OCI-LY3 (cell line): Measurements from ENCODE around the gene COL24A1.

ENCODE experiments used
- H2AFZ ChIP-seq: fragments of 200-600, 300-600 bp; shearing (Covaris generic); 2 replicates; pipeline ENCODE4 v1.6.0; 2014; ENCODE audit warnings: antibody characterized with exemption, low read depth, low read length
- H3K27ac ChIP-seq: fragments of 200-600, 300-600 bp; sonication (generic); 2 replicates; pipeline ENCODE4 v1.5.1; 2014; ENCODE audit warnings: mild to moderate bottlenecking, low read length, moderate library complexity, mixed read lengths
- H3K27me3 ChIP-seq: fragments of 200-600, 300-600 bp; sonication (generic); 2 replicates; pipeline ENCODE4 v1.6.1; 2014; ENCODE audit warnings: low read depth, low read length, mixed read lengths
- H3K36me3 ChIP-seq: fragments of 200-600, 300-600 bp; sonication (generic); replicated peaks from 2 replicates; pipeline ENCODE3; 2014; ENCODE audit warnings: low read depth, low read length, mixed read lengths
- H3K4me1 ChIP-seq: fragments of 300-600, 200-600 bp; sonication (generic); 2 replicates; pipeline ENCODE4 v1.6.1; 2014; ENCODE audit warnings: low read length, mixed read lengths
- H3K4me2 ChIP-seq: fragments of 200-600, 300-600 bp; sonication (generic); 2 replicates; pipeline ENCODE4 v1.6.1; 2014; ENCODE audit warnings: low read length, mixed read lengths
- H3K4me3 ChIP-seq: fragments of 300-600, 200-600 bp; sonication (generic); 2 replicates; pipeline ENCODE4 v1.5.1; 2014; ENCODE audit warnings: antibody characterized with exemption, mild to moderate bottlenecking, low read length, moderate library complexity
- H3K79me2 ChIP-seq: fragments of 300-600, 200-600 bp; shearing (Covaris generic); 2 replicates; pipeline ENCODE4 v1.6.1; 2014; ENCODE audit warnings: mild to moderate bottlenecking, low read length, mixed read lengths
- H3K9ac ChIP-seq: fragments of 300-600, 200-600 bp; shearing (Covaris generic); 2 replicates; pipeline ENCODE4 v1.6.0; 2014; ENCODE audit warnings: mild to moderate bottlenecking, low read length, moderate library complexity
- H3K9me3 ChIP-seq: fragments of 200-600, 300-600 bp; shearing (Covaris generic); 2 replicates; pipeline ENCODE4 v1.6.1; 2014; ENCODE audit warnings: low read length, mixed read lengths; ENCODE audit not compliant: insufficient read depth
- H4K20me1 ChIP-seq: fragments of 200-600, 300-600 bp; sonication (generic); 2 replicates; pipeline ENCODE4 v1.6.1; 2016; ENCODE audit warnings: low read length, mixed read lengths; ENCODE audit not compliant: insufficient read depth
- EZH2phosphoT487 ChIP-seq: fragments of 200-600 bp; shearing (Covaris generic); IDR thresholded peaks from 2 replicates; pipeline ENCODE4 v1.6.1; 2018; ENCODE audit warnings: antibody characterized with exemption, mixed run types, low read depth
- TF ChIP-seq, protein P1 (sequence below): fragments of 200-600, 300-600 bp; sonication (generic); IDR thresholded peaks from 2 replicates; pipeline ENCODE4 v1.5.1; 2014; ENCODE audit warnings: antibody characterized with exemption, low read length, low read depth

The COL24A1 gene

DNA sequence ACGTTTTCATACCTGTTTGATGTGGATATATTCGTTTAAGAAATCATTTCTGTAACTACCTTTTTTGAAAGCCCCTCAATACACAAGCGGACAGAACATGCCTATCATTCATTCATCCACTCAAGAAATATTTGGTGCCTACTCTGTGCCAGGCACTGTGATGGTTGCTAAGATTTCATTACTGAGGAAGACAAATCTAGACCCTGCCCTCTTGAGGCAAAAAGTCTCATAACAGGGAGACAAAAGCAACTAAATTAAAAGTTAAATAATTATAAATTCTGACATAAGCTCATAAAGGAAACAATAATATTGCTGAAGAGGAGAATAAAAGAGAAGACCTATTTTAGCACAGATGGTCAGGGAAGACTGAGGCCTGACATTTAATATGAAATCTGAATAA, 244.8 kb downstream of the COL24A1 start:
- peak overlapping the region; percentile 93; the same call in 1 of the 2 replicates for H2AFZ ChIP-seq
- H3K4me3 ChIP-seq, result no peak overlapping the region
- H3K4me1 ChIP-seq, result no peaks in the 10 kb centered on the region
- H3K4me2 ChIP-seq, result peak overlapping the region; percentile 55
- no peaks in the 10 kb centered on the region for H4K20me1 ChIP-seq
- no peak overlapping the region for H3K27ac ChIP-seq
- no peaks in the 10 kb centered on the region for H3K9me3 ChIP-seq
- H3K36me3 ChIP-seq, result no peaks in the 10 kb centered on the region
- no peak overlapping the region for H3K9ac ChIP-seq
- H3K79me2 ChIP-seq, result no peaks in the 10 kb centered on the region
- H3K27me3 ChIP-seq, result no peaks in the 10 kb centered on the region
- no peak for TF ChIP-seq EZH2phosphoT487
- TF ChIP-seq, protein P1, sequence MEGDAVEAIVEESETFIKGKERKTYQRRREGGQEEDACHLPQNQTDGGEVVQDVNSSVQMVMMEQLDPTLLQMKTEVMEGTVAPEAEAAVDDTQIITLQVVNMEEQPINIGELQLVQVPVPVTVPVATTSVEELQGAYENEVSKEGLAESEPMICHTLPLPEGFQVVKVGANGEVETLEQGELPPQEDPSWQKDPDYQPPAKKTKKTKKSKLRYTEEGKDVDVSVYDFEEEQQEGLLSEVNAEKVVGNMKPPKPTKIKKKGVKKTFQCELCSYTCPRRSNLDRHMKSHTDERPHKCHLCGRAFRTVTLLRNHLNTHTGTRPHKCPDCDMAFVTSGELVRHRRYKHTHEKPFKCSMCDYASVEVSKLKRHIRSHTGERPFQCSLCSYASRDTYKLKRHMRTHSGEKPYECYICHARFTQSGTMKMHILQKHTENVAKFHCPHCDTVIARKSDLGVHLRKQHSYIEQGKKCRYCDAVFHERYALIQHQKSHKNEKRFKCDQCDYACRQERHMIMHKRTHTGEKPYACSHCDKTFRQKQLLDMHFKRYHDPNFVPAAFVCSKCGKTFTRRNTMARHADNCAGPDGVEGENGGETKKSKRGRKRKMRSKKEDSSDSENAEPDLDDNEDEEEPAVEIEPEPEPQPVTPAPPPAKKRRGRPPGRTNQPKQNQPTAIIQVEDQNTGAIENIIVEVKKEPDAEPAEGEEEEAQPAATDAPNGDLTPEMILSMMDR, result peak; percentile 42

DNA sequence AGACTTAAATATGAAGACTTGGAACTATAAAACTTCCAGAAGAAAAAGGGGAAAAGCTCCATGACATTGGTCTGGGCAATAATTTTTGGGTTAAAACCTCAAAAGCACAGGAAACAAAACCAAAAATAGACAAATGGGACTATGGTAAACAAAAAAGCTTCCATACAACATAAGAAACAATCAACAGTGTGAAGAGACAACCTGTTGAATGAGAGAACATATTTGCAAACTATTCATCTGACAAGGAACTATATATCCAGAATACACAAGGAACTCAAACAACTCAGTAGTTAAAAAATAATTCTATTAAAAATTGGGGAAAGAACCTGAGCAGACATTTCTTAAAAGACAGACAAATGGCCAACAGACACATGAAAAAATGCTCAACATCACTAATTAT, 255.7 kb downstream of the COL24A1 start:
- H3K27me3 ChIP-seq, result no peaks in the 10 kb centered on the region
- H3K4me1 ChIP-seq, result no peaks in the 10 kb centered on the region
- H2AFZ ChIP-seq, result no peak overlapping the region
- H3K9ac ChIP-seq, result no peak overlapping the region
- no peaks in the 10 kb centered on the region for H4K20me1 ChIP-seq
- no peaks in the 10 kb centered on the region for H3K36me3 ChIP-seq
- no peak overlapping the region for H3K4me3 ChIP-seq
- H3K4me2 ChIP-seq, result no peak overlapping the region
- no peak overlapping the region for H3K27ac ChIP-seq
- TF ChIP-seq, protein P1, result no peak
- no peak for TF ChIP-seq EZH2phosphoT487
- H3K79me2 ChIP-seq, result no peaks in the 10 kb centered on the region
- H3K9me3 ChIP-seq, result no peaks in the 10 kb centered on the region

DNA sequence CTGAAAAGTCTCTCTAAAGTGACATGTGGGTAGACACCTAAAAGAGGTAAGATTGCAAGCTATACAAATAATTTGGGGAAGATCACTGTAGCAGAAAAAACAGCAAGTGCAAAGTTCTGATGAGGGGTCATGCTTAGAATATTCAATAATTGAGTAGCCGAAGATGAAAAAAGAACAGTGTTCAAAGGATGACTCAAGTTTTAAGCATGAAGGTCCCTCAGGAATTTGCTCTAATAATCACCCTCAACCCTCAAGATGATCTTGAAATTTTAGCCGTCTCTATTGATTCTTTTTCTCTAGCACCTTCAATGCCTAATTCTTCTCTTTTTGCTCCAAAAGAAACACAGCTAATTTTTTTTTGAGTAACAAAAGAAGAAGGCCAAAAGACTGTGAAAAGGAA, 257.7 kb downstream of the COL24A1 start:
- Histone ChIP-seq H4K20me1 (no peaks in the 10 kb centered on the region), H3K27me3 (no peaks in the 10 kb centered on the region), H3K4me3 (no peak overlapping the region), H3K36me3 (no peaks in the 10 kb centered on the region), H3K4me2 (no peak overlapping the region), H3K9ac (no peak overlapping the region), H3K9me3 (no peaks in the 10 kb centered on the region), H3K27ac (no peak overlapping the region), H2AFZ (no peak overlapping the region), H3K4me1 (no peaks in the 10 kb centered on the region), H3K79me2 (no peaks in the 10 kb centered on the region)
- TF ChIP-seq, protein P1, result no peak
- no peak for TF ChIP-seq EZH2phosphoT487

DNA sequence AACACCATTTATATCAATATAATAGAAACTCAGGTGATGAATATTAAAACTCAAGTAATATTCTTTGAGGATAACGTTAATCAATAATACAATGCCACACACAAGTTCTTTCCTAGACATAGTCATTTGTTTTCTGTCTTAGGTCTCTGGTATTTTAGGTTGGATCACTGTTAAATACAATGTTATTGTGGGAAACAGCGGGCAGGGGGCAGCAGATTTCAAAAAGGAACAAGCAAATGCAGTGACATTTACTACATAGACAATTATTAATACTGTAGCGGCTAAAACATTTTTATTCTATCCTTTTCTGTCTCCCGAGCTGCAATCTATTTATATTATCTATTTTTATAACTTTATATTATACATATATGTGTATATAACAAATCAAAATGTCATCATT, 261.9 kb downstream of the COL24A1 start:
- no peak overlapping the region for H3K27ac ChIP-seq
- H2AFZ ChIP-seq, result no peak overlapping the region
- H3K27me3 ChIP-seq, result no peaks in the 10 kb centered on the region
- no peaks in the 10 kb centered on the region for H4K20me1 ChIP-seq
- no peaks in the 10 kb centered on the region for H3K4me1 ChIP-seq
- H3K9ac ChIP-seq, result no peak overlapping the region
- H3K79me2 ChIP-seq, result no peaks in the 10 kb centered on the region
- TF ChIP-seq, protein P1, result peak; percentile 48
- no peak for TF ChIP-seq EZH2phosphoT487
- no peaks in the 10 kb centered on the region for H3K36me3 ChIP-seq
- H3K4me3 ChIP-seq, result no peak overlapping the region
- no peak overlapping the region for H3K4me2 ChIP-seq
- no peaks in the 10 kb centered on the region for H3K9me3 ChIP-seq
